ENCODE data around the gene GNAZ. TPM values are rescaled to one million over a fixed set of nuclear protein-coding genes. Genes with fewer than 3 reads are reported as not detected.

Gene GNAZ
- total RNA-seq, 2 donors from 2014 or later = 0.98 to 2.6 TPM

GRCh38 chr22:23083315-23084021 lies 13.1 kb downstream of the GNAZ start:
- Mint-ChIP-seq H3K9me3 (no peaks in the 10 kb centered on the region), H3K27me3 (no peaks in the 10 kb centered on the region), H3K4me3 (no peak overlapping the region), H3K36me3 (no peaks in the 10 kb centered on the region), H3K4me1 (ENCODE audit: low read depth in 2 of 2) (peaks cover 0 to 8% of the 10 kb centered on the region in 2 donors), H3K27ac (no peak overlapping the region)
- no peak for DNase-seq (ENCODE audit: low spot score)
- no peak for ATAC-seq

- Mint-ChIP-seq H3K27ac (no peak overlapping the region), H3K27me3 (no peaks in the 10 kb centered on the region), H3K9me3 (no peaks in the 10 kb centered on the region), H3K4me1 (ENCODE audit: low read depth in 2 of 2) (peaks cover 0 to 12% of the 10 kb centered on the region in 2 donors), H3K36me3 (no peaks in the 10 kb centered on the region), H3K4me3 (no peak overlapping the region)
- DNase-seq (ENCODE audit: low spot score) (no peak), ATAC-seq (no peak)
Observed at GRCh38 chr22:23084453-23085350, 14.4 kb downstream of the GNAZ start.

- no peak for ATAC-seq
- Mint-ChIP-seq H3K9me3 (no peaks in the 10 kb centered on the region), H3K36me3 (no peaks in the 10 kb centered on the region), H3K4me1 (ENCODE audit: low read depth in 2 of 2) (peaks cover 0 to 12% of the 10 kb centered on the region in 2 donors), H3K27me3 (no peaks in the 10 kb centered on the region), H3K4me3 (no peak overlapping the region), H3K27ac (no peak overlapping the region)
- no peak for DNase-seq (ENCODE audit: low spot score)
Observed at GRCh38 chr22:23085351-23085671, 15.0 kb downstream of the GNAZ start.

DNA sequence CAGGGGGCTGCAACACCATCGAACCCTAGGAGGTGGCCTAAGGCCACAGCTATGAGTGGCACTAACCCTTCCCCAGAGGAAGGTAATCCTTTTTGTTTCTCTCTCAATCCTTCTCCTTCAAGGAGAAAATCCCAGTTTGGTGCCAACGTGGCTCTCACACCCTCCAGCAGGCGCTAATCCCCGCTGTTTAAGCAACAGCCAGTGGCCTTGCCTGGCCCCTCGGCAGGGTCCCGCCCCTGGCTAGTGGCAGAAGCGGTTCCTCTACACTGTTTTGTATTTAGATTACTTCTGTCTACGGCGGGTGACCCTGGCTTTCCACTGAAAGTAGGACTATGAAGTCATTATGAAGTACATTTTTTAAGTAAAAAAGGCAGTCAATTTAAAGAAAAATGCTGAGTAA lies 15.5 kb downstream of the GNAZ start:
- H3K4me1 Mint-ChIP-seq (ENCODE audit: low read depth in 2 of 2) = peaks cover 0 to 12% of the 10 kb centered on the region in 2 donors
- H3K36me3 Mint-ChIP-seq = no peaks in the 10 kb centered on the region
- ATAC-seq (no peak), DNase-seq (ENCODE audit: low spot score) (no peak)
- H3K9me3 Mint-ChIP-seq = no peaks in the 10 kb centered on the region
- no peaks in the 10 kb centered on the region for H3K27me3 Mint-ChIP-seq
- H3K27ac Mint-ChIP-seq = no peak overlapping the region
- no peak overlapping the region for H3K4me3 Mint-ChIP-seq

DNA sequence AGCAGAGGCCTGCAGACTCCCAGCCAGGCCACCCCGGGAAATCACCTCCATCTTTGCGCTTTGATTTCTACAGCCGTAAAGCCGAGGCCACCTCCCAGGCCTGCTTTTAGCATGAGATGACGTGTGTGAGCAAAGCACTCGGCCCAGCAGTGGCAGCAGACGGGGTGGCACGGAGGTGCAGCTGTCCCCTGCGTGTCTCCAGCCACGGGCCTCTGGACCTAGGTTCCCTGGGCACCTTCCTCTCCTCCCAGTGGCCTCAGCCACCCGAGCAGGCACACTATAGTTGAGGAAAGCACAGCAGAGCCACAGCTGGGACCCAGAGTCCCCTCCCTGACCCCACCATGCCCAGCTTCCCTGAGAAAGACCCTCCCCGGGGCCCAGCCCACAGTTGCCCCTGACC lies 15.9 kb downstream of the GNAZ start:
- DNase-seq (ENCODE audit: low spot score) (no peak), ATAC-seq (no peak)
- no peak overlapping the region for H3K27ac Mint-ChIP-seq
- H3K9me3 Mint-ChIP-seq = no peaks in the 10 kb centered on the region
- no peak overlapping the region for H3K4me3 Mint-ChIP-seq
- H3K27me3 Mint-ChIP-seq = no peaks in the 10 kb centered on the region
- H3K4me1 Mint-ChIP-seq (ENCODE audit: low read depth in 2 of 2) = peaks cover 0 to 12% of the 10 kb centered on the region in 2 donors
- no peaks in the 10 kb centered on the region for H3K36me3 Mint-ChIP-seq

DNA sequence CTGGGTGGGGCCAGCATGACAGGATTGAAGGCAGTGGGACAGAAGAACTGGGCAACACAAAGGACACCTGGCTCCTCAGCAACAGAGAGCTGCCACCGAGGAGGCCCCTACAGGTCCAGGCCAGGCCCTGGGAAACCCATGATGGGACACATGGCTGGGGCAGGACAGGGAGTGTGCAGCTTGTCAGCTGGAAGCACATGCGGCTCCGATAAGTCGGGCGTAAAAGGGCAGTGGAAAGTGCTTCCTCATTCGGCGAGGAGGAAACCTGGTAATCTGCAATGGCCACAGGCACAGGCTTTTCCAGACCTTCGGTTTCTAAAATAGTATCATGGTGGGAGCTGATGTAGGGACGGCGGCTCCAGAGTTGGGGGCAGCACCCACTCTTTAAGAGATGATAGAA lies 16.5 kb downstream of the GNAZ start:
- no peak for ATAC-seq
- Mint-ChIP-seq H3K27ac (no peak overlapping the region), H3K9me3 (no peaks in the 10 kb centered on the region), H3K27me3 (no peaks in the 10 kb centered on the region), H3K4me3 (no peak overlapping the region), H3K4me1 (ENCODE audit: low read depth in 2 of 2) (peaks cover 0 to 12% of the 10 kb centered on the region in 2 donors), H3K36me3 (no peaks in the 10 kb centered on the region)
- no peak for DNase-seq (ENCODE audit: low spot score)

GRCh38 chr22:23088199-23088604 lies 17.9 kb downstream of the GNAZ start:
- Mint-ChIP-seq H3K27ac (no peak overlapping the region), H3K27me3 (no peaks in the 10 kb centered on the region), H3K4me1 (ENCODE audit: low read depth in 2 of 2) (peaks cover 0 to 12% of the 10 kb centered on the region in 2 donors), H3K36me3 (no peaks in the 10 kb centered on the region), H3K4me3 (no peak overlapping the region), H3K9me3 (no peaks in the 10 kb centered on the region)
- DNase-seq (ENCODE audit: low spot score) (no peak), ATAC-seq (no peak)

DNA sequence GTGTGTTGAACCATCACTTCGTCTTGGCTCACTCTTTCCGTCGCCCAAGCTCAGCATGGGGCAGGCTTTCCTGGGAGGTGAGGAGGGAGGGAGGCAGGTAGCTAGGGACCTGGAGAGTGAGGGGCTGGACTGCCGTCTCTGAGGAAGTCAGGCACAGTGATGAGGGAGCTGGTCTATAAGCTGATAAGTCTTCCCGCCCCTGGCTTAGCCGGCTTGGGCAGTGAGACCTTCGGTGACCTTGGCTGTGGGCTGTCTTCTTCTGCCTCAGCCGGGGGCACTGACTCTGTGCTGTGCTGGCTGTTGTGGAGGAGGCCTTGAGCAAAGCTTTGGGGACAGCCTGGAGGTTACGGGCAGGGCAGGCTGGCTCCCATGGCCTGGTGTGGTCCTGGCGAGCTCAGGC lies 18.7 kb downstream of the GNAZ start:
- H3K27me3 Mint-ChIP-seq = no peaks in the 10 kb centered on the region
- ATAC-seq (no peak), DNase-seq (ENCODE audit: low spot score) (no peak)
- no peak overlapping the region for H3K27ac Mint-ChIP-seq
- H3K4me1 Mint-ChIP-seq (ENCODE audit: low read depth in 2 of 2) = peaks cover 0 to 14% of the 10 kb centered on the region in 2 donors
- H3K9me3 Mint-ChIP-seq = no peaks in the 10 kb centered on the region
- H3K4me3 Mint-ChIP-seq = no peak overlapping the region
- no peaks in the 10 kb centered on the region for H3K36me3 Mint-ChIP-seq

DNA sequence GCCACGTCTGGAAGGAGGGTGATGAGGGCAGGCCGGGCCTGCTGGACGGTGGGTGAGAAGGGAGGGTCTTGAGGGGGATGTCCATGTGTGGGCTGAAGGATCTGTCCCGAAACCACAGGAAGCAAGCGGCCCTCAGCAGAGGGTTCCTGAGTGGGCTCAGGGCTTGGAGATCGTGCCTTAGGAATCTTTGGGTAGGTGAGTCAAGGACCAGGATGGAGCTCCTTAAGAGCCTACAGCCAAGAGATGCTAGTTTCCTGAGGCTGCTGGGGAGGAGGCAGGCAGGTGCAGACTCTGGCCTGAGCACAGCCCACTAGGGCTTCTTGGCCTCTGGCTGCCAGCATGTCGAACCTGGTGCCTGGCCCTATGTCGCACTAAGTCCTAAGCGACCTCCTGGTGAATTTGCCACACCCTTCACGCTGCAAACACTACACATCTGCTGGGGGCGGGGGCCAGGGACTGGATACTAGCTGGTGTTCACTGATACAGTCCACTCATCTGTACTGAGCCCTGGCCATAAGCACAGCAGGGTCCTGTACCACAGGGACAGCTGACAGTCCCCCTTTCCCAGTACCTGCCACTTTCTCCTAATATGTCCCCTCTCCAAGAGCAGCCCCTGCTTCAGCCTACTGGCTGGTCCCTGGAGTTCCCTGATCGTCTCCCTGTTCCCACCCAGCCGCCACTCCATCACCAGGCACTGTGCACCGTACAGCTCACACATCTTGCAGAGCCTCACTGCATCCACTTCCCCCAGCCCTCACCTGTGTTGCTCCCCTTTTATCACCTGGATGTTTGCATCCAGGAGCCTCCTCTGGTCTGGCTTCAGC lies 19.5 kb downstream of the GNAZ start:
- Mint-ChIP-seq H3K27me3 (no peaks in the 10 kb centered on the region), H3K4me3 (no peak overlapping the region), H3K4me1 (ENCODE audit: low read depth in 2 of 2) (peaks cover 0 to 14% of the 10 kb centered on the region in 2 donors), H3K27ac (no peak overlapping the region), H3K9me3 (no peaks in the 10 kb centered on the region), H3K36me3 (no peaks in the 10 kb centered on the region)
- no peak for ATAC-seq
- no peak for DNase-seq (ENCODE audit: low spot score)

GRCh38 chr22:23090457-23090835 lies 20.1 kb downstream of the GNAZ start:
- Mint-ChIP-seq H3K27me3 (no peaks in the 10 kb centered on the region), H3K4me1 (ENCODE audit: low read depth in 2 of 2) (peaks cover 0 to 14% of the 10 kb centered on the region in 2 donors), H3K9me3 (no peaks in the 10 kb centered on the region), H3K4me3 (no peak overlapping the region), H3K36me3 (no peaks in the 10 kb centered on the region), H3K27ac (no peak overlapping the region)
- DNase-seq (ENCODE audit: low spot score) (no peak), ATAC-seq (no peak)

DNA sequence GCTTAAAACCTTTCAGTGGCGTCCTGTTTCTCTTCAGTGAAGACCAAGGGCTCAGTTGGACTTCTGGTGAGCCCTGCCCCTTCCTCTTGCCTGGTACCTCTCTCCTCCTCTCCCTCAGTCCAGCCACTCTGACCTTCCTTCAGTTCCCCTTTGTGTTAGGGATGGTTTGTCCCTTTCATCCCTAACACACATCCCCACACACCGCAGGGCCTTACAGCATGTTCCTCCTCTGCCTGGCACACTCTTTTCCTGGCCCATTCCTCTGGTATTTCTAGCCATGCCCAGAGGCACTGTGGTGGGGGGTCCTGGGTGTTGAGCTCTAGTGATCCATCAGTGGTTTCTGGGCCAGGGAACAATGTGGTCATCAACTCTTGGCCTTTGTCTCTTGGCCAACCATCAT lies 21.4 kb downstream of the GNAZ start:
- DNase-seq (ENCODE audit: low spot score) (no peak), ATAC-seq (no peak)
- Mint-ChIP-seq H3K4me3 (no peak overlapping the region), H3K9me3 (no peaks in the 10 kb centered on the region), H3K4me1 (ENCODE audit: low read depth in 2 of 2) (peaks cover 0 to 14% of the 10 kb centered on the region in 2 donors), H3K27me3 (no peaks in the 10 kb centered on the region), H3K36me3 (no peaks in the 10 kb centered on the region), H3K27ac (no peak overlapping the region)

- no peaks in the 10 kb centered on the region for H3K27me3 Mint-ChIP-seq
- no peak for ATAC-seq
- H3K9me3 Mint-ChIP-seq = no peaks in the 10 kb centered on the region
- H3K36me3 Mint-ChIP-seq = no peaks in the 10 kb centered on the region
- no peak for DNase-seq (ENCODE audit: low spot score)
- no peak overlapping the region for H3K4me3 Mint-ChIP-seq
- H3K27ac Mint-ChIP-seq = no peak overlapping the region
- peaks cover 0 to 13% of the 10 kb centered on the region in 2 donors for H3K4me1 Mint-ChIP-seq (ENCODE audit: low read depth in 2 of 2)
Observed at GRCh38 chr22:23092217-23092955, 22.1 kb downstream of the GNAZ start.

DNA sequence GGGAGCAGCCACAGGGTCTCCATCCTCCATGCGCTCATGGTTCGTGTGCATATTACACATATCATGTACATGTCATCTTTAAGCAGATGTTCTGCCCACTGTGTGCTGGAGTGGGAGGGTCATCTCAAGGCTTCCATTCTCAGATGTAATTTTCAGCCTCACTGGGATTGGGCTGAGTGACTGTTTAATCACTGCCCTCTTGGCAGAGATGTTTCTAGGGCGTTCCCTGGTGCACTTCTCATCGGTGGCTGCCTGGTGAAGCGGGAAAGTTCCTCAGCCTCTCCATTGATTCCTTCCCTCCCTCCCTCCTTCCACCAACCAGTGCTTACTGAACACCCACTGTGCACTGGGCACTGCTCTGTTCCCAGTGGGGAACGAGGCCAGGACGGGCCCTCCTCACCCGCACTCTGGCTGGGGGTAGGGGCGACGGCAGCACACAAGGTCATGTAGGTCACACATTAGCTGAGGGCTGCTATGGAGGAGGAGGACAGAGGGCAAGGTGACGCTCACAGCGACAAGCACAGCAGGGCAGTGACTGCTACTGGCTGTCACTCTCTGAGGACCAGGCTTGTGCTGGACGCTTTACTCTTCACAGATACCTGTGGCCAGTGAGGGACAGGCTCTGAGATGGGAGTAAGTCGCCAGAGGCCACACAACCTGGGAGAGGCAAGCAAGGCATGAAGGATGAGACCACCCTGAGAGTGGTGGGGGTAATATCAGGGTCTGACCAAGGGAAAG lies 22.9 kb downstream of the GNAZ start:
- Mint-ChIP-seq H3K27ac (no peak overlapping the region), H3K27me3 (no peaks in the 10 kb centered on the region), H3K9me3 (no peaks in the 10 kb centered on the region), H3K36me3 (no peaks in the 10 kb centered on the region), H3K4me3 (no peak overlapping the region), H3K4me1 (ENCODE audit: low read depth in 2 of 2) (peaks cover 0 to 10% of the 10 kb centered on the region in 2 donors)
- DNase-seq (ENCODE audit: low spot score) (no peak), ATAC-seq (no peak)
